GM12872 (cell line): ENCODE data around the gene GPR6.

ENCODE experiments used
- TF ChIP-seq, protein P1 (sequence below): IDR thresholded peaks from 3 replicates; pipeline ENCODE4 v1.5.1; 2011; ENCODE audit warnings: low read depth, mild to moderate bottlenecking, low read length, moderate library complexity; ENCODE audit not compliant: insufficient read depth

The GPR6 gene

DNA sequence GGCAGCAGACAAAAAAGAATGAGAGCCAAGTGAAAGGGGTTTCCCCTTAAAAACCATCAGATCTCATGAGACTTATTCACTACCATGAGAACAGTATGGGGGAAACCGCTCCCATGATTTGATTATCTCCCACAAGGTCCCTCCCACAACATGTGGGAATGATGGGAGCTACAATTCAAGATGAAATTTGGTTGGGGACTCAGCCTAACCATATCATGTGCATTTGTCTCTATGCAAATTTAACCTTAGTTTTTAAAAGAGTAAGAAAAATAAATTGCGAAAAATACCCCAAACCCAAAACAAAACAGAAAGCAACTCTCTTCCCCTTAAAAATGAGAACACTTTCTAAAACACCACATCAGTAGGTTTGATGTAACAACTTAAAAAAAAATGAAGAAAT is 22.6 kb upstream of the GPR6 start:
- TF ChIP-seq, protein P1, sequence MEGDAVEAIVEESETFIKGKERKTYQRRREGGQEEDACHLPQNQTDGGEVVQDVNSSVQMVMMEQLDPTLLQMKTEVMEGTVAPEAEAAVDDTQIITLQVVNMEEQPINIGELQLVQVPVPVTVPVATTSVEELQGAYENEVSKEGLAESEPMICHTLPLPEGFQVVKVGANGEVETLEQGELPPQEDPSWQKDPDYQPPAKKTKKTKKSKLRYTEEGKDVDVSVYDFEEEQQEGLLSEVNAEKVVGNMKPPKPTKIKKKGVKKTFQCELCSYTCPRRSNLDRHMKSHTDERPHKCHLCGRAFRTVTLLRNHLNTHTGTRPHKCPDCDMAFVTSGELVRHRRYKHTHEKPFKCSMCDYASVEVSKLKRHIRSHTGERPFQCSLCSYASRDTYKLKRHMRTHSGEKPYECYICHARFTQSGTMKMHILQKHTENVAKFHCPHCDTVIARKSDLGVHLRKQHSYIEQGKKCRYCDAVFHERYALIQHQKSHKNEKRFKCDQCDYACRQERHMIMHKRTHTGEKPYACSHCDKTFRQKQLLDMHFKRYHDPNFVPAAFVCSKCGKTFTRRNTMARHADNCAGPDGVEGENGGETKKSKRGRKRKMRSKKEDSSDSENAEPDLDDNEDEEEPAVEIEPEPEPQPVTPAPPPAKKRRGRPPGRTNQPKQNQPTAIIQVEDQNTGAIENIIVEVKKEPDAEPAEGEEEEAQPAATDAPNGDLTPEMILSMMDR, result no peak

- TF ChIP-seq, protein P1, result no peak
Observed at GRCh38 chr6:109958626-109959025, 19.5 kb upstream of the GPR6 start.

DNA sequence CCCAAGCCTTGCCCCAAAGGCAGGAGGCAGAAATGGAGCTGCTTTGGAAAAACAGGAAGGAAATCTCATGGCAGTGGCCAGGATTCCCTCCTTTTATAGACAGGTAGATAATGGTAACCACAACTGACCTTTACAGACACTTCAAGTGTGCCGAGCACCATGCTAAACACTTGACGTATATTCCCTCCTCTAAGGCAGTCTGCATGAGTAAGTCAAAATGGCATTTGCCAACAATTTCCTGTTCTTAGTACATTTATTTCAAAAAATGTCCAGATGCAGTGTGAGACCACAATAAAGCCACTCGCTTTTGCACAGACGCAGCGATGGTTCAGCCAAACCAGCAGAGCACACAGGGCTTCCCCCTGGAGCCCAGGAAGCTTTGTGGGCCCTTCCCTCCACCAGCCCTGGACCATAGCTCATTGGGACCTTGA is 16.5 kb upstream of the GPR6 start:
- TF ChIP-seq, protein P1, result no peak

GRCh38 chr6:109962271-109962670 is 15.8 kb upstream of the GPR6 start:
- TF ChIP-seq, protein P1, result no peak

DNA sequence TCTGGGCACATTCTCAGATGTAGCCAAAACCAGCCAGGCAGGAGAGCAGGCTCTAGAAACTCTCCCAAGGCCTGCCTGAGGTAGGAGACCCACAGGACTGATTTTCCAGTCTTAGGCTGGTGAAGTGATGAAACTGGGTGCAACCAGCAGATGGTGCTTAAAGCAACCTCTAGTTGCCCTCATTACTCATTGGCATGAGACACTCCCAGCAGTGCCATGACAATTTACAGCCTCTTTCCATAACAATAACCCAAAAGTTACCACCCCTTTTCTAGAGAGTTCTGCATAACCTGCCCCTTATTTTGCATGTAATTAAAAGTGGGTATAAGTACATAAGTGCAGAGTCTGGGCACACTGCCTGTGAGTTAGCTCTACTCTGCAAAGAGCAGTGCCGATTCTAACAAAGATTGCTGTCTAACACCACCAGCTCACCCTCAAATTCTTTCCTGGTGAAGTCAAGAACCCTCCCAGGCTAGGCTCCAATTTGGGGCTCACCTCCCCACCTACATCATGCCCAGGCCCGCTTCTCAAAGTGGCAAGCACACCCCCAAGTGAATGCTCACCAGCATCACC is 14.4 kb upstream of the GPR6 start:
- TF ChIP-seq, protein P1, result no peak

DNA sequence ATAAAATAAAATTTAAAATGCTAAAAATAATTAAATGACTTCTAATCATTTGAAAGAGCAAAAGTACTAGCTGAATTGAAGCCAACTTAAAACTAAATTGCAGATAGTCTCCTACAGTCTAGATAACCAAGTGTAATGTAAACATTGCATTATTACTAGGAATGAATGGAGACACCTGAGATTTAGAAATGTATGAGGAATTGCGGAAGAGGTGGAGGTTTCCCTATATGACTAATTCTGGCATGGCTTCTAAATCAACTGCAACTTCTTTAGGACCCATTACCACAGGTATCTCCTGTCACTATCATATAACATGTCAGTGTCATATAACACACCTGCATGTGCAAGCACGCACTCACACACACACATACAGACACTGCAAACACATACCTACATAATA is 13.2 kb upstream of the GPR6 start:
- TF ChIP-seq, protein P1, result no peak

DNA sequence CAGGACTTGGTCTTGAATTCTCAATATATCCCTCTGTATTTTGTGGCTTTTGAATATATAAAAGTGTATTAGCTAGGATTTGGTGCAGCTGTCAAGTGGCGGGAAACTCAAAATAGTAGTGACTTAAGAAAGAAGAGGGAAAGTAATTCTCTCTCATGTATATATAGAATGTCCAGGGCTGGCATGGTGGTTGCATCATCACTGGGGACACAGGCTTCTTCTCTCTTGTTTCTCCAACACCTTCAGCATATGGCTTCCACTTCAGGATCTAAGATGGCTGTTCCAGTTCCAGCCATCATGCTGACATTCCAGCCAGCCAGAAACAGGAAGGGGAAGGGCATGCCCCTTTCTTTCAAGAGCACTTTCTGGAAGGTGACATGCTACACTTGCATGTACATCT is 11.8 kb upstream of the GPR6 start:
- TF ChIP-seq, protein P1, result no peak

- TF ChIP-seq, protein P1, result no peak
Observed at GRCh38 chr6:109977791-109978173, 329 bp upstream of the GPR6 start.
